Stimulated activated CD4-positive, alpha-beta T cell treated with anti-CD3 and anti-CD28 coated beads, TNF-alpha, amount 100 ng/mL, for 1 hour (primary cell): ENCODE measurements around the gene FAM216A.
"Not testable (repeated sequence)": the region's sequence is repeated elsewhere in the genome, so short reads cannot be mapped to it uniquely, and the experiment has no call there.

Experiments
- DNase-seq, 3 donors: peaks; one replicate each; pipeline ENCODE4 v3.0.0-alpha.2; 2020; ENCODE audit warnings: low read depth in 3 of 3, low spot score in 1 of 3

FAM216A gene

GRCh38 chr12:110498984-110499706, 30.5 kb downstream of the FAM216A start:
- no peak for DNase-seq

GRCh38 chr12:110501399-110501751, 32.7 kb downstream of the FAM216A start:
- no peak for DNase-seq

GRCh38 chr12:110501752-110502738, 33.4 kb downstream of the FAM216A start, which contains the start of the genes RAD9B and VPS29:
Gene RAD9B, plus strand, starts transcription at chr12:110502331. Its CDS starts 7 bp downstream, at chr12:110502338.
Gene VPS29, minus strand, starts transcription at chr12:110502111. Its CDS starts 60 bp downstream, at chr12:110502051.
- peak; percentile 95 to 97 (median 95) for DNase-seq

- DNase-seq, result no peak
Observed at GRCh38 chr12:110503432-110503831, 34.8 kb downstream of the FAM216A start.

- DNase-seq, result no peak
Observed at GRCh38 chr12:110505332-110505731, 36.7 kb downstream of the FAM216A start.

- DNase-seq, result no peak
Observed at GRCh38 chr12:110508071-110508586, 39.5 kb downstream of the FAM216A start.

- no peak for DNase-seq
Observed at GRCh38 chr12:110513842-110514241, 45.2 kb downstream of the FAM216A start.

- no peak for DNase-seq
Observed at GRCh38 chr12:110514363-110514762, 45.7 kb downstream of the FAM216A start.

- DNase-seq, result no peak
Observed at GRCh38 chr12:110516995-110517394, 48.4 kb downstream of the FAM216A start.

- DNase-seq, result not testable (repeated sequence)
Observed at GRCh38 chr12:110518014-110518413, 49.4 kb downstream of the FAM216A start.

GRCh38 chr12:110520876-110521712, 52.4 kb downstream of the FAM216A start:
- not testable (repeated sequence) for DNase-seq

GRCh38 chr12:110528277-110528839, 59.7 kb downstream of the FAM216A start:
- DNase-seq, result no peak

- DNase-seq, result no peak
Observed at GRCh38 chr12:110530511-110530910, 61.9 kb downstream of the FAM216A start.

GRCh38 chr12:110531741-110532333, 63.2 kb downstream of the FAM216A start:
- DNase-seq, result no peak

GRCh38 chr12:110532644-110533043, 64.0 kb downstream of the FAM216A start:
- DNase-seq, result no peak

GRCh38 chr12:110533607-110534006, 65.0 kb downstream of the FAM216A start:
- DNase-seq, result no peak

- DNase-seq, result no peak
Observed at GRCh38 chr12:110534811-110535210, 66.2 kb downstream of the FAM216A start.

GRCh38 chr12:110536834-110537604, 68.4 kb downstream of the FAM216A start:
- DNase-seq, result no peak
